ENCODE results near the gene TMEM131.
"Not testable (repeated sequence)": the region's sequence is repeated elsewhere in the genome, so short reads cannot be mapped to it uniquely, and the experiment has no call there.

TMEM131 gene

GRCh38 chr2:97724073-97724410, 271.7 kb downstream of the TMEM131 start:
- no peak for DNase-seq (ENCODE audit: low read depth)

GRCh38 chr2:97723156-97724072, 272.3 kb downstream of the TMEM131 start:
- no peak for DNase-seq (ENCODE audit: low read depth)

- DNase-seq (ENCODE audit: low read depth), result no peak
These were observed 273.5 kb downstream of the TMEM131 start for GRCh38 chr2:97722227-97722626.

GRCh38 chr2:97720746-97721145, 275.0 kb downstream of the TMEM131 start:
- no peak for DNase-seq (ENCODE audit: low read depth)

GRCh38 chr2:97719362-97720155, 276.2 kb downstream of the TMEM131 start:
- no peak for DNase-seq (ENCODE audit: low read depth)

- DNase-seq (ENCODE audit: low read depth), result no peak
These were observed 276.8 kb downstream of the TMEM131 start for GRCh38 chr2:97718942-97719341.

- no peak for DNase-seq (ENCODE audit: low read depth)
These were observed 277.5 kb downstream of the TMEM131 start for GRCh38 chr2:97718051-97718882.

- no peak for DNase-seq (ENCODE audit: low read depth)
These were observed 278.1 kb downstream of the TMEM131 start for GRCh38 chr2:97717613-97717995.

GRCh38 chr2:97716695-97717612, 278.8 kb downstream of the TMEM131 start:
- no peak for DNase-seq (ENCODE audit: low read depth)

GRCh38 chr2:97715951-97716694, 279.6 kb downstream of the TMEM131 start:
- DNase-seq (ENCODE audit: low read depth), result no peak

- no peak for DNase-seq (ENCODE audit: low read depth)
These were observed 280.6 kb downstream of the TMEM131 start for GRCh38 chr2:97714950-97715652.

GRCh38 chr2:97714084-97714949, 281.4 kb downstream of the TMEM131 start:
- DNase-seq (ENCODE audit: low read depth), result no peak

- no peak for DNase-seq (ENCODE audit: low read depth)
These were observed 282.3 kb downstream of the TMEM131 start, which contains the start of gene ZAP70 for GRCh38 chr2:97713296-97714083. ZAP70 (plus strand) TSS chr2:97713576; CDS start chr2:97724037, 10,461 bp downstream.

- DNase-seq (ENCODE audit: low read depth), result no peak
These were observed 283.0 kb downstream of the TMEM131 start for GRCh38 chr2:97712693-97713295.

GRCh38 chr2:97712175-97712574, 283.6 kb downstream of the TMEM131 start:
- not testable (repeated sequence) for DNase-seq (ENCODE audit: low read depth)

- DNase-seq (ENCODE audit: low read depth), result no peak
These were observed 284.4 kb downstream of the TMEM131 start for GRCh38 chr2:97711394-97711711.

- no peak for DNase-seq (ENCODE audit: low read depth)
These were observed 287.1 kb downstream of the TMEM131 start for GRCh38 chr2:97708608-97709007.

GRCh38 chr2:97708048-97708380, 287.7 kb downstream of the TMEM131 start:
- DNase-seq (ENCODE audit: low read depth), result no peak

Measured in stimulated activated CD8-positive, alpha-beta memory T cell treated with anti-CD3 and anti-CD28 coated beads, Interleukin-7, amount 100 ng/mL, for 24 hours (primary cell).